Fibroblast of lung (primary cell): ENCODE measurements around the gene YJEFN3.

Source experiments
- EZH2 ChIP-seq: IDR thresholded peaks from 2 replicates; pipeline ENCODE4 v1.5.1; 2012; ENCODE audit warnings: low read length, control low read depth, mild to moderate bottlenecking; ENCODE audit errors: missing control alignments
- TF ChIP-seq, protein P1 (sequence below), 2 donors: IDR thresholded peaks in 1 of 2; conservative IDR thresholded peaks in 1 of 2; 1 replicate in 1 of 2; 2 replicates in 1 of 2; pipeline ENCODE4 v1.5.1; 2011 to 2012; ENCODE audit warnings: low read length in 2 of 2, control low read depth in 1 of 2, inconsistent platforms in 1 of 2, low read depth in 1 of 2, mild to moderate bottlenecking in 1 of 2

DNA sequence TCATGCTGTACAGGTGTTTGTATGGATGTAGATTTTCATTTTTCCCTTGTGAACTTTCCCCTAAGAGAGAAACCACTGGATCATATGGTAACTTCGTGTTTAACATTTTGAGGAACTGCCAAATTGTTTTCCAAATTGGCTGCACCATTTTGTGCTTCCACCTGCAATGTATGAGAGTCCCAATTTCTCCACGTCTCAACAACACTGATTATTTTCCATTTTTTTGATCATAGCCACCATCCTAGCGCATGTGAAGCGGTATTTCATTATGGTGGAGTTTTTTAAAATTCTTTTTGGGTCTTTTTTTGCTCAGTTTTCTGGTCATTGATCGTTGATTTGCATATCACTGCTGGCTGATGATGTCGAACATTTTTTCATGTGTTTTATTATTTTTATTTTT lies 7.7 kb upstream of the YJEFN3 start:
- TF ChIP-seq, protein P1, sequence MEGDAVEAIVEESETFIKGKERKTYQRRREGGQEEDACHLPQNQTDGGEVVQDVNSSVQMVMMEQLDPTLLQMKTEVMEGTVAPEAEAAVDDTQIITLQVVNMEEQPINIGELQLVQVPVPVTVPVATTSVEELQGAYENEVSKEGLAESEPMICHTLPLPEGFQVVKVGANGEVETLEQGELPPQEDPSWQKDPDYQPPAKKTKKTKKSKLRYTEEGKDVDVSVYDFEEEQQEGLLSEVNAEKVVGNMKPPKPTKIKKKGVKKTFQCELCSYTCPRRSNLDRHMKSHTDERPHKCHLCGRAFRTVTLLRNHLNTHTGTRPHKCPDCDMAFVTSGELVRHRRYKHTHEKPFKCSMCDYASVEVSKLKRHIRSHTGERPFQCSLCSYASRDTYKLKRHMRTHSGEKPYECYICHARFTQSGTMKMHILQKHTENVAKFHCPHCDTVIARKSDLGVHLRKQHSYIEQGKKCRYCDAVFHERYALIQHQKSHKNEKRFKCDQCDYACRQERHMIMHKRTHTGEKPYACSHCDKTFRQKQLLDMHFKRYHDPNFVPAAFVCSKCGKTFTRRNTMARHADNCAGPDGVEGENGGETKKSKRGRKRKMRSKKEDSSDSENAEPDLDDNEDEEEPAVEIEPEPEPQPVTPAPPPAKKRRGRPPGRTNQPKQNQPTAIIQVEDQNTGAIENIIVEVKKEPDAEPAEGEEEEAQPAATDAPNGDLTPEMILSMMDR (conservative IDR thresholded peaks at IDR 0.05 in 1 of 2, IDR thresholded peaks at IDR 0.05 in 1 of 2; ENCODE audit: low read depth in 1 of 2, low read length in 2 of 2) = no peak
- TF ChIP-seq EZH2 = no peak
